Body of pancreas (tissue), 4 donors: ENCODE measurements around the gene MED26. TPM values are rescaled to one million over a fixed set of nuclear protein-coding genes. Genes with fewer than 3 reads are reported as not detected.

ENCODE experiments used
- ATAC-seq: fragments of 150-250 bp; one replicate; pipeline ENCODE4 v1.9.1; 2016
- DNase-seq, 4 donors: peaks; one replicate each; pipeline ENCODE4 v3.0.0-alpha.2; 2019
- H3K27ac ChIP-seq, 4 donors: fragments of 200-600 bp; sonication (generic); 1 replicate in 3 of 4; 2 replicates in 1 of 4; pipeline versions ENCODE4 v1.5.1 to v1.6.1; 2016 to 2019; ENCODE audit warnings: mild to moderate bottlenecking in 1 of 4, mixed read lengths in 1 of 4, moderate library complexity in 1 of 4
- H3K27me3 ChIP-seq, 2 donors: fragments of 200-600 bp; sonication (generic); one replicate each; pipeline ENCODE4 v1.6.0; 2016; ENCODE audit warnings: mild to moderate bottlenecking in 1 of 2
- H3K36me3 ChIP-seq, 2 donors: fragments of 200-600 bp; sonication (generic); replicated peaks in 1 of 2; 2 replicates each; pipeline ENCODE4 v1.5.1; 2016; ENCODE audit warnings: low read depth in 2 of 2; ENCODE audit not compliant: insufficient read depth in 1 of 2
- H3K4me1 ChIP-seq: fragments of 200-600 bp; sonication (generic); one replicate; pipeline ENCODE4 v1.6.0; 2016
- H3K4me3 ChIP-seq, 2 donors: fragments of 200-600 bp; sonication (generic); 1 replicate in 1 of 2; 2 replicates in 1 of 2; pipeline ENCODE4 v1.5.1; 2016 to 2019
- H3K9me3 ChIP-seq, 3 donors: fragments of 200-600 bp; sonication (generic); 1 replicate in 2 of 3; 2 replicates in 1 of 3; pipeline ENCODE4 v1.5.1; 2016
- CTCF ChIP-seq, 7 experiments: fragments of 450-650 bp in 4 of 7; fragments of 200-600 bp in 3 of 7; sonication (generic) in 3 of 7; IDR thresholded peaks; one replicate each; pipeline ENCODE4 v1.5.1; 2016 to 2019; ENCODE audit warnings: antibody characterized with exemption in 7 of 7
- POLR2A ChIP-seq, 3 donors: fragments of 450-650 bp; IDR thresholded peaks; one replicate each; pipeline ENCODE4 v1.6.1; 2016; ENCODE audit warnings: antibody characterized with exemption in 3 of 3, mild to moderate bottlenecking in 2 of 3
- whole genome bisulfite sequencing, 2 donors: methylation state at CpG; one replicate each; pipeline ENCODE4 v1.1.5; 2017; 5-methylcytosine and 5-hydroxymethylcytosine counted together
- intact Hi-C: fragments of 100-400 bp; cut with DNase I; formaldehyde crosslinking; loops from one replicate; pipeline ENCODE4 v1.15.1; 2023
- total RNA-seq, 2 donors: library from RNA; depleted of rRNA; stranded (reverse); fragments of >200 nt; gene quantifications; one replicate each; pipeline ENCODE4 v1.1.0, GENCODE V29; 2016

Gene MED26
- total RNA-seq, 2 donors from 2014 or later, result 4.9 to 8.2 TPM

- H3K4me1 ChIP-seq, result peaks cover 72% of the 10 kb centered on the region
- DNase-seq, result peak in 2 of 4 donors; percentile 39 to 53
- H3K36me3 ChIP-seq, result peaks cover 0 to 10% of the 10 kb centered on the region in 2 donors
- no peaks in the 10 kb centered on the region for H3K27me3 ChIP-seq
- H3K9me3 ChIP-seq, result no peaks in the 10 kb centered on the region
- H3K4me3 ChIP-seq, result no peak overlapping the region
- WGBS, 2 donors, result 41 to 54% methylated on average over 10 of the region's 10 CpGs
- TF ChIP-seq CTCF (IDR thresholded peaks at IDR 0.05), result no peak
- TF ChIP-seq POLR2A (IDR thresholded peaks at IDR 0.05), result peak in 1 of 3 donors; percentile 12
- ATAC-seq, result no peak
- intact Hi-C loops, result no loop called here
- peak overlapping the region in 3 of 4 donors; percentile 56 to 74 (median 58) for H3K27ac ChIP-seq
Observed at GRCh38 chr19:16566161-16566560, 61.8 kb downstream of the MED26 start.

- H3K9me3 ChIP-seq, result no peaks in the 10 kb centered on the region
- peaks cover 0 to 11% of the 10 kb centered on the region in 2 donors for H3K36me3 ChIP-seq
- H3K4me1 ChIP-seq, result peaks cover 60% of the 10 kb centered on the region
- H3K27ac ChIP-seq, result peak overlapping the region in 3 of 4 donors; percentile 53 to 74 (median 58)
- intact Hi-C loops, result no loop called here
- H3K27me3 ChIP-seq, result no peaks in the 10 kb centered on the region
- TF ChIP-seq CTCF (IDR thresholded peaks at IDR 0.05) (peak in 2 of 7 experiments; percentile 9 to 17), POLR2A (IDR thresholded peaks at IDR 0.05) (peak in 1 of 3 donors; percentile 11)
- DNase-seq (peak; percentile 44 to 67 (median 55)), ATAC-seq (peak; percentile 87)
- 12 to 28% methylated on average over 7 of the region's 7 CpGs for WGBS, 2 donors
- no peak overlapping the region for H3K4me3 ChIP-seq
Observed at GRCh38 chr19:16564842-16565241, 63.2 kb downstream of the MED26 start.

GRCh38 chr19:16562608-16563025, 65.4 kb downstream of the MED26 start:
- H3K9me3 ChIP-seq, result no peaks in the 10 kb centered on the region
- peaks cover 44% of the 10 kb centered on the region for H3K4me1 ChIP-seq
- intact Hi-C loops, result no loop called here
- ATAC-seq (no peak), DNase-seq (no peak)
- TF ChIP-seq POLR2A (IDR thresholded peaks at IDR 0.05) (no peak), CTCF (IDR thresholded peaks at IDR 0.05) (no peak)
- 74 to 76% methylated on average over 6 of the region's 6 CpGs for WGBS, 2 donors
- no peak overlapping the region for H3K4me3 ChIP-seq
- H3K27ac ChIP-seq, result no peak overlapping the region
- no peaks in the 10 kb centered on the region for H3K27me3 ChIP-seq
- peaks cover 0 to 13% of the 10 kb centered on the region in 2 donors for H3K36me3 ChIP-seq

- DNase-seq (peak in 1 of 4 donors; percentile 60), ATAC-seq (no peak)
- peak overlapping the region in 1 of 4 donors; percentile 29 for H3K27ac ChIP-seq
- intact Hi-C loops, result no loop called here
- WGBS, 2 donors, result 53 to 66% methylated on average over 8 of the region's 8 CpGs
- no peak overlapping the region for H3K4me3 ChIP-seq
- TF ChIP-seq CTCF (IDR thresholded peaks at IDR 0.05), result no peak
- no peak for TF ChIP-seq POLR2A (IDR thresholded peaks at IDR 0.05)
- no peaks in the 10 kb centered on the region for H3K27me3 ChIP-seq
- peaks cover 0 to 13% of the 10 kb centered on the region in 2 donors for H3K36me3 ChIP-seq
- H3K4me1 ChIP-seq, result peaks cover 43% of the 10 kb centered on the region
- no peaks in the 10 kb centered on the region for H3K9me3 ChIP-seq
Observed at GRCh38 chr19:16561382-16561781, 66.6 kb downstream of the MED26 start.

GRCh38 chr19:16559780-16560276, 68.2 kb downstream of the MED26 start:
- Histone ChIP-seq H3K9me3 (no peaks in the 10 kb centered on the region), H3K27me3 (no peaks in the 10 kb centered on the region), H3K36me3 (peaks cover 0 to 19% of the 10 kb centered on the region in 2 donors), H3K4me1 (peaks cover 29% of the 10 kb centered on the region), H3K27ac (no peak overlapping the region), H3K4me3 (no peak overlapping the region)
- no peak for ATAC-seq
- 85 to 92% methylated on average over 10 of the region's 10 CpGs for WGBS, 2 donors
- TF ChIP-seq CTCF (IDR thresholded peaks at IDR 0.05) (no peak), POLR2A (IDR thresholded peaks at IDR 0.05) (no peak)
- no peak for DNase-seq
- intact Hi-C loops, result no loop called here
